ENCODE results near the gene GAL3ST3.

The GAL3ST3 gene

DNA sequence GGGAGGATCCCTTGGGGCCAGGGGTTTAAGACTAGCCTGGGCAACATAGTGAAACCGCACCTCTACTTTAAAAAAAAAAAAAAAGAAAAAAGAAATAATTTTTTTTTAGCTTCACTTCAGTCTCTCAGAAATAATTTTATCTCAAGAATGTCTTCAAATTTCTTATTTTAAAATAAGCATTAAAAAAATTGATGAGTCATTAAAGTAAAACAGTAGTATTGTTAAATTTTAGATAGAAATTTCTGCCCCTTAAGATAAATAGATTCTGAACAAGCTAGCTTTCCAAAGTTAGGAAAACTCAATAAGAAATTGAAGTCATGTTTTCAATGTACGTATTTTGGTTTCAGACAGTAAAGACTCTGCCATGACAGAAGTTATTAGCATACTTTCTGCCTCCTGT, 13.4 kb upstream of the GAL3ST3 start:
- TF ChIP-seq, protein P1, sequence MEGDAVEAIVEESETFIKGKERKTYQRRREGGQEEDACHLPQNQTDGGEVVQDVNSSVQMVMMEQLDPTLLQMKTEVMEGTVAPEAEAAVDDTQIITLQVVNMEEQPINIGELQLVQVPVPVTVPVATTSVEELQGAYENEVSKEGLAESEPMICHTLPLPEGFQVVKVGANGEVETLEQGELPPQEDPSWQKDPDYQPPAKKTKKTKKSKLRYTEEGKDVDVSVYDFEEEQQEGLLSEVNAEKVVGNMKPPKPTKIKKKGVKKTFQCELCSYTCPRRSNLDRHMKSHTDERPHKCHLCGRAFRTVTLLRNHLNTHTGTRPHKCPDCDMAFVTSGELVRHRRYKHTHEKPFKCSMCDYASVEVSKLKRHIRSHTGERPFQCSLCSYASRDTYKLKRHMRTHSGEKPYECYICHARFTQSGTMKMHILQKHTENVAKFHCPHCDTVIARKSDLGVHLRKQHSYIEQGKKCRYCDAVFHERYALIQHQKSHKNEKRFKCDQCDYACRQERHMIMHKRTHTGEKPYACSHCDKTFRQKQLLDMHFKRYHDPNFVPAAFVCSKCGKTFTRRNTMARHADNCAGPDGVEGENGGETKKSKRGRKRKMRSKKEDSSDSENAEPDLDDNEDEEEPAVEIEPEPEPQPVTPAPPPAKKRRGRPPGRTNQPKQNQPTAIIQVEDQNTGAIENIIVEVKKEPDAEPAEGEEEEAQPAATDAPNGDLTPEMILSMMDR (IDR thresholded peaks at IDR 0.05; ENCODE audit: control insufficient read depth, extremely low read depth, insufficient read depth), result no peak
- DNase-seq (ENCODE audit: low read depth), result no peak
- no peak overlapping the region for H3K4me3 ChIP-seq (ENCODE audit: low read depth, low read length)

DNA sequence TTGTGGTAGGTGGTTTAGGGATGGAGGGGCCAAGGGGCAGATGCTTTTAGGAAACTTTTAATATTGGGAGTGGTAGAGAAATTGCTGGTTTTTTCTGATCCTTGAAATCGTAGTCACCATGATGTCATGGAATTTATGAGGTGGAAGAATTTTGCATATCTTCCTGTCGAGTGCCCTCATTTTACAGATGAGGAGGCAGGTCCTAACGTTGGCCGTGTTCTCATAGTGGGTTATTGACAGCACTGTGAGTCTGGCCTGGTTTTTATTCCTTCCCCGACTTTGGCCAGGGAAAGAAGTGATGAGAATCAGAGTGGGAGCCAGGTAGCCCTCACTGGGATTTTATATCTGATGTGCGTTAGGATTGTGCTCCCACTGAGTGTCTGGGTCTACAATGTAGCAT, 12.3 kb upstream of the GAL3ST3 start:
- TF ChIP-seq, protein P1 (IDR thresholded peaks at IDR 0.05; ENCODE audit: control insufficient read depth, extremely low read depth, insufficient read depth), result no peak
- no peak for DNase-seq (ENCODE audit: low read depth)
- H3K4me3 ChIP-seq (ENCODE audit: low read depth, low read length), result no peak overlapping the region

GRCh38 chr11:66059966-66060680, 11.2 kb upstream of the GAL3ST3 start:
- no peak for DNase-seq (ENCODE audit: low read depth)
- no peak overlapping the region for H3K4me3 ChIP-seq (ENCODE audit: low read depth, low read length)
- TF ChIP-seq, protein P1 (IDR thresholded peaks at IDR 0.05; ENCODE audit: control insufficient read depth, extremely low read depth, insufficient read depth), result no peak

DNA sequence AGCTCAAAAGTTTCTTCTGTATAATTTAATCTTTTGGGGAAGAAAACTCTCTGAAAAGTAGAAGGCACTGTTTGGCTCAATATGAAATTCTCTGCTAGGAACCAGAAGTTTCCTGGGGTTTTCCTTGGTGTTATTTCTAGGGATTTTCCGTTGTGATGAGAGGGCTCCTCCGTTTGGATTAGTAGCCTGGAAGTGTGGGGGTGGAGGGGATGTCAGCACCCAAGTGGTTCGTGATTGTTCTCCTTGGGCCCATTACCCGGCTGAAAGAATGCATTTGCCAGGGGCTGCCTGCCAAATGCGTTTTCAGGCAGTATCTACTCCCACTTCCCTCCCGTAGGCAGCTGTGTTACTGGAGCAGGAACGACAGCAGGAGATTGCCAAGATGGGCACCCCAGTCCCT, 7.5 kb upstream of the GAL3ST3 start:
- no peak overlapping the region for H3K4me3 ChIP-seq (ENCODE audit: low read depth, low read length)
- TF ChIP-seq, protein P1 (IDR thresholded peaks at IDR 0.05; ENCODE audit: control insufficient read depth, extremely low read depth, insufficient read depth), result no peak
- DNase-seq (ENCODE audit: low read depth), result no peak

DNA sequence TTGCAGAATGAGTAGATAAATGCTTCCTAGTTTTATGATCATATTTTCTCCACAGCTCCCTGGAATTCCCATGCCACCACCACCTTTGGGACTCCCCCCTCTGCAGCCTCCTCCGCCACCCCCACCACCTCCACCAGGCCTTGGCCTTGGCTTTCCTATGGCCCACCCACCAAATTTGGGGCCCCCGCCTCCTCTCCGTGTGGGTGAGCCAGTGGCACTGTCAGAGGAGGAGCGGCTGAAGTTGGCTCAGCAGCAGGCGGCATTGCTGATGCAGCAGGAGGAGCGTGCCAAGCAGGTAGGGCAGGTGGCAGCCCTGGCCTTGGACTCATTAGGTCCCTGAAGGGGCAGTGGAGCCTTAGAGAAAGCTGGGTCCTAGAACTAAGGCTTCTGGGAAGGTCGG, 6.1 kb upstream of the GAL3ST3 start:
- DNase-seq (ENCODE audit: low read depth), result no peak
- TF ChIP-seq, protein P1 (IDR thresholded peaks at IDR 0.05; ENCODE audit: control insufficient read depth, extremely low read depth, insufficient read depth), result no peak
- H3K4me3 ChIP-seq (ENCODE audit: low read depth, low read length), result no peak overlapping the region

- TF ChIP-seq, protein P1 (IDR thresholded peaks at IDR 0.05; ENCODE audit: control insufficient read depth, extremely low read depth, insufficient read depth), result no peak
- H3K4me3 ChIP-seq (ENCODE audit: low read depth, low read length), result peak overlapping the region; percentile 99
- DNase-seq (ENCODE audit: low read depth), result no peak
Observed at GRCh38 chr11:66052664-66052982, 3.7 kb upstream of the GAL3ST3 start.
